PFSK-1 (cell line): ENCODE measurements around the gene SLC43A2.
A peak's percentile ranks its signal among the peaks of the same experiment; 100 is the strongest.

Experiments
- FOXP2 ChIP-seq: optimal IDR thresholded peaks from 2 replicates; pipeline ENCODE3; 2011; ENCODE audit warnings: borderline replicate concordance, control low read depth, inconsistent platforms; ENCODE audit not compliant: insufficient read depth; ENCODE audit errors: extremely low read length, extremely low read depth
- POLR2AphosphoS5 ChIP-seq: IDR thresholded peaks from 2 replicates; pipeline ENCODE4 v1.6.1; 2012; ENCODE audit warnings: low read depth, mild to moderate bottlenecking, control low read depth, low read length, moderate library complexity
- SIN3A ChIP-seq: IDR thresholded peaks from 2 replicates; pipeline ENCODE4 v1.6.1; 2012; ENCODE audit warnings: mild to moderate bottlenecking, low read length, moderate library complexity, borderline replicate concordance; ENCODE audit not compliant: insufficient read depth
- TAF1 ChIP-seq: IDR thresholded peaks from 2 replicates; pipeline ENCODE4 v1.6.1; 2012; ENCODE audit warnings: low read length, control low read depth, borderline replicate concordance; ENCODE audit not compliant: insufficient read depth
- TF ChIP-seq, protein P1 (sequence below), 2 experiments: IDR thresholded peaks; 2 replicates each; pipeline versions ENCODE4 v1.6.1 to v1.8.0; 2011 to 2012; ENCODE audit warnings: low read depth in 2 of 2, low read length in 2 of 2, control low read depth in 1 of 2, inconsistent platforms in 1 of 2, mild to moderate bottlenecking in 1 of 2, moderate library complexity in 1 of 2; ENCODE audit not compliant: insufficient read depth in 1 of 2

The SLC43A2 gene

DNA sequence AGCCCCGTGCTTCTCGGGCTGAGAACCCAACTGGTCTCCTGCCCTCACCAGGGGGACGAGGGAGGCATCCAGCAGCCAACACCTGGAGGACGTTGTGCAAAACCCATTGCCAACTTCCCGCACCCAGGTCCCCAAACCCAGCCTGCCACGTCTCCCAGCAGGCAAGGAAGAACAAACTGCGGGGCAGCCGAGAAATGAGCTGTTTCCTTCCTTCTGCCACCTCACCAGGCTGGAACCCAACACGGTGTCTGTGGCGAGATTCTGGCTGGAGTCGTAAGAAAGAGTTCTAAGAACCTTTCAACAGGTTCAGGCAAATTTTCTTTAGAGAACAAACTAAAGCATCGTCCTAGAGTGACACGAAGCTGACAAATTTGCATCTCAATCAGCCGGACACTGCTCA is 3.6 kb downstream of the SLC43A2 start:
- TF ChIP-seq FOXP2 (no peak), SIN3A (no peak), POLR2AphosphoS5 (no peak), TAF1 (no peak)
- TF ChIP-seq, protein P1, sequence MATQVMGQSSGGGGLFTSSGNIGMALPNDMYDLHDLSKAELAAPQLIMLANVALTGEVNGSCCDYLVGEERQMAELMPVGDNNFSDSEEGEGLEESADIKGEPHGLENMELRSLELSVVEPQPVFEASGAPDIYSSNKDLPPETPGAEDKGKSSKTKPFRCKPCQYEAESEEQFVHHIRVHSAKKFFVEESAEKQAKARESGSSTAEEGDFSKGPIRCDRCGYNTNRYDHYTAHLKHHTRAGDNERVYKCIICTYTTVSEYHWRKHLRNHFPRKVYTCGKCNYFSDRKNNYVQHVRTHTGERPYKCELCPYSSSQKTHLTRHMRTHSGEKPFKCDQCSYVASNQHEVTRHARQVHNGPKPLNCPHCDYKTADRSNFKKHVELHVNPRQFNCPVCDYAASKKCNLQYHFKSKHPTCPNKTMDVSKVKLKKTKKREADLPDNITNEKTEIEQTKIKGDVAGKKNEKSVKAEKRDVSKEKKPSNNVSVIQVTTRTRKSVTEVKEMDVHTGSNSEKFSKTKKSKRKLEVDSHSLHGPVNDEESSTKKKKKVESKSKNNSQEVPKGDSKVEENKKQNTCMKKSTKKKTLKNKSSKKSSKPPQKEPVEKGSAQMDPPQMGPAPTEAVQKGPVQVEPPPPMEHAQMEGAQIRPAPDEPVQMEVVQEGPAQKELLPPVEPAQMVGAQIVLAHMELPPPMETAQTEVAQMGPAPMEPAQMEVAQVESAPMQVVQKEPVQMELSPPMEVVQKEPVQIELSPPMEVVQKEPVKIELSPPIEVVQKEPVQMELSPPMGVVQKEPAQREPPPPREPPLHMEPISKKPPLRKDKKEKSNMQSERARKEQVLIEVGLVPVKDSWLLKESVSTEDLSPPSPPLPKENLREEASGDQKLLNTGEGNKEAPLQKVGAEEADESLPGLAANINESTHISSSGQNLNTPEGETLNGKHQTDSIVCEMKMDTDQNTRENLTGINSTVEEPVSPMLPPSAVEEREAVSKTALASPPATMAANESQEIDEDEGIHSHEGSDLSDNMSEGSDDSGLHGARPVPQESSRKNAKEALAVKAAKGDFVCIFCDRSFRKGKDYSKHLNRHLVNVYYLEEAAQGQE (IDR thresholded peaks at IDR 0.05; ENCODE audit: insufficient read depth in 1 of 2, low read depth in 2 of 2, low read length in 2 of 2), result no peak

DNA sequence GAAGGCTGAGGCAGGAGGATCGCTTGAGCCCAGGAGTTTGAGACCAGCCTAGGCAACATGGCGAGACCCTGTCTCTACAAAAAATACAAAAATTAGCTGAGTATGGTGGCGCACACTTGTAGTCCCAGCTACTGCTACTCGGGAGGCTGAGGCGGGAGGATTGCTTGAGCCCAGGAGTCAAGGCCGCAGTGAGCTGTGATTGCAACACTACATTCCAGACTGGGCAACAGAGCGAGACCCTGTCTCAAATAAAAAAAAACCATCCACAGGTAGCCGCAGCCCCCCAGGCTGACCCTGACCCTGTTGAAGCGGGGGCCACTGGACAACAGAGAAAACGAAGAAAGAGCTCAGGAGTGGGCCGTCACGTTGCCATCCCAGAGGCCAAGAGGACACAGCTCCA is 4.0 kb downstream of the SLC43A2 start:
- no peak for TF ChIP-seq SIN3A
- no peak for TF ChIP-seq POLR2AphosphoS5
- TF ChIP-seq FOXP2, result no peak
- TF ChIP-seq, protein P1 (IDR thresholded peaks at IDR 0.05; ENCODE audit: insufficient read depth in 1 of 2, low read depth in 2 of 2, low read length in 2 of 2), result no peak
- TF ChIP-seq TAF1, result no peak

DNA sequence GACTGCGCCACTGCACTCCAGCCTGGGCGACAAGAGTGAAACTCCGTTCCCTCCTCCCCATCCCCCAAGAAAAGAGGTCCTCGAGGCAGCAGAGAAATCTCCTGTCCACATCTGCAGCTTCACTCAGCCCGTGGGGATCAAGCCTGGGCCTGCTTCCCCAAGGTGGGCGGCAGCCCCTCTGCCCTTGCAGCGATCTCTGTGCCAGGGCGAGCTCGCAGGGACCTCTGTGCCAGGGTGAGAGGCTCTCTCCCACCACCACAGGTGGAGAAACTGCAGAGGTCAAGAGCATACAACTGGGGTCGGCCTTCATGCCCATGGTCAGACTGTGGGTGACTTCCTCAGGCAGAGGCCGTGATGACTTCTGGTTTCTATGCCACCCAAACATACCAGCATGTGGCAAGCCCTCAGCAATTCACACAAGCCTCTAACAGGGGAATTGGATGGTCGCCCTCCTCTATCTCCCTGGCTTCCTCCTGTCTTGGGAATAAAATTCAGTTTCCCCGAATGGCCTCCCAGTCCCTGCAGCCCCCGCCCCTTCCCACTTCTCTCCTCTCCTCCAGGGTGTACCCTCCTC is 5.5 kb downstream of the SLC43A2 start:
- TF ChIP-seq SIN3A, result no peak
- no peak for TF ChIP-seq TAF1
- TF ChIP-seq FOXP2, result no peak
- no peak for TF ChIP-seq POLR2AphosphoS5
- TF ChIP-seq, protein P1 (IDR thresholded peaks at IDR 0.05; ENCODE audit: insufficient read depth in 1 of 2, low read depth in 2 of 2, low read length in 2 of 2), result no peak

DNA sequence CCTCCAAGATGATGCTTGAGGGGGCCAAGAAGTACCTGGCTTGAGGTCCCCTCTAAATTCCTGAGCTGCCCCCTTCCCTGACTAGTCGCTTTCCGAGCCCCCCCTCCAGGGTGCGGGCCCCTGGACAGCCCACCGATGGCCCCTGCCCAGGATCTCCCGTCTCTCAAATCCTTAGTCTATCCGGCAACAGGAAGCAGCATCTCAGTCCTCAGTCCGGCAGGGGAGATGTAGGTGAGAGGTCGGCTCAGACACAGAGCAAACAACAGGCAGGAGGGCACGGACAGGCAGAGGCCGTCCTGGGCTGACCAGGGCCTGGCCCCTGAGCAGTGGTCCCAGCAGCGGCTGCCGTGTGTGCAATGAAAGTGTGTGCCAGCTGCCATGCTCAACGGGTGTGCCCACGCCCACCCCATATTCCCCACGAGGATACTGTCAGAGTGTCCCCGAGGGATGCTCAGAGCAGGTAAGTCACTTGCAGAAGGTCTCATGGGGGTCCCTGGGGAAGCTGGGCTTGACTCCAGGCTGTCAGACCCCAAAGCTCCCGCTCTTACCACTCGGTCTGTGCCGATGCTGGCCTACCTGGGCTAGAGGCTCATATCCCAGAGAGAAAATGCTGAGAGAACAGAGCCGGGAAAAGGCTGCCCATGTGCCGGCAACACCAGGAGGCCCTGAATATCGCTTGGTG is 7.2 kb downstream of the SLC43A2 start:
- no peak for TF ChIP-seq POLR2AphosphoS5
- peak; percentile 22 for TF ChIP-seq FOXP2

DNA sequence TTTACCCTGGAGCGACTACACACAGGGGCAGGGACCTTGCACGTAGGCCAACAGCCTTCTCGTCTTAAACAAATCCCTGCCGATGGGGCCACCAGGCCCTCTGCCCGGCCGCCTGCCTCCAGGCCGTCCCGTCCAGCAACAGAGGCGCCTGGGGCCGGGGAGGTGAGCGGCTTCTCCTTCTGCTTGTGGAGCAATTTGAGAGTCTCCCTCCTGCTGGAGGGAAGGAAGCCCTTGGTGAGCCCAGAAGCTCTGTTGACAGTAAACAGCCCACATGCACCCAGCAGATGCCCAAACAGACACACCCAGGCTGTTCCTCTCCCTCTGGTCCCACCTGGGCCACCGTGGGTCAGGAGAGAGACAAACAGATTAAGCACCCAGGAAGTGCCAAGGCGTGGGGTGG is 8.1 kb downstream of the SLC43A2 start:
- no peak for TF ChIP-seq FOXP2
- TF ChIP-seq TAF1, result no peak
- no peak for TF ChIP-seq POLR2AphosphoS5
- no peak for TF ChIP-seq SIN3A
- TF ChIP-seq, protein P1 (IDR thresholded peaks at IDR 0.05; ENCODE audit: insufficient read depth in 1 of 2, low read depth in 2 of 2, low read length in 2 of 2), result no peak
